K562 (cell line): Measurements from ENCODE around the gene TMPRSS9. TPM values are rescaled to one million over a fixed set of nuclear protein-coding genes. Genes with fewer than 3 reads are reported as not detected.

Source experiments
- ATAC-seq: fragments of 200-7000 bp; cut with Tn5 transposase; 3 replicates; pipeline ENCODE4 v1.9.1; 2020; ENCODE audit warnings: moderate library complexity
- BruUV-seq: library from RNA; stranded (reverse); fragments of 400-500 nt; replicated peaks from 2 replicates; lab custom pipeline; 2021; lab: Mats Ljungman, UMichigan
- CTCF ChIA-PET: fragments of 300-600 bp; formaldehyde crosslinking; extraction: SDS; loops from one replicate; lab custom pipeline; 2021; ENCODE audit warnings: low intra/inter-chr PET ratio; lab: Yijun Ruan, JAX
- POLR2A ChIA-PET: fragments of 300-600, 350-650 bp; sonication (Branson Sonifier 250); formaldehyde crosslinking; extraction: SDS; loops from one replicate; lab custom pipeline; 2021; ENCODE audit warnings: antibody characterized with exemption, inconsistent platforms; lab: Yijun Ruan, JAX
- DNase-seq, 4 experiments: peaks; one replicate each; pipeline versions ENCODE4 v3.0.0 to v3.0.0-alpha.2; 2011 to 2018; ENCODE audit warnings: low spot score in 3 of 4, mixed read lengths in 3 of 4; ENCODE audit errors: extremely low read depth in 1 of 4
- FAIRE-seq: peaks from 2 replicates; lab custom pipeline; 2011; peaks lifted over from hg19 to GRCh38; lab: Jason Lieb, UNC
- H2AFZ ChIP-seq: 2 replicates; pipeline ENCODE4 v1.6.0; 2011; ENCODE audit warnings: low read depth, low read length, control low read depth, inconsistent platforms
- H3K27ac ChIP-seq: fragments of 200-600 bp; 3 replicates; pipeline ENCODE4 v1.8.0; 2011; ENCODE audit warnings: low read depth, mild to moderate bottlenecking, control low read depth, inconsistent platforms, low read length, moderate library complexity, mixed read lengths; ENCODE audit errors: extremely low read depth
- H3K27me3 ChIP-seq, 2 experiments: fragments of 300-600 bp in 1 of 2; 2 replicates in 1 of 2; 3 replicates in 1 of 2; pipeline versions ENCODE4 v1.6.0 to v1.8.0; 2011; ENCODE audit warnings: inconsistent platforms in 2 of 2, low read length in 2 of 2, mild to moderate bottlenecking in 1 of 2, mixed read lengths in 1 of 2, moderate library complexity in 1 of 2; ENCODE audit not compliant: control insufficient read depth in 2 of 2, insufficient read depth in 2 of 2
- H3K36me3 ChIP-seq: fragments of 300-600 bp; 3 replicates; pipeline ENCODE4 v1.8.0; 2011; ENCODE audit warnings: mild to moderate bottlenecking, low read length, inconsistent platforms; ENCODE audit not compliant: control insufficient read depth, insufficient read depth
- H3K4me1 ChIP-seq, 2 experiments: fragments of 200-600 bp in 1 of 2; replicated peaks in 1 of 2; 2 replicates in 1 of 2; 3 replicates in 1 of 2; pipeline versions ENCODE4 v1.5.1 to v1.8.0; 2011; ENCODE audit warnings: inconsistent platforms in 2 of 2, low read length in 2 of 2, mild to moderate bottlenecking in 1 of 2, mixed read lengths in 1 of 2, moderate library complexity in 1 of 2; ENCODE audit not compliant: control insufficient read depth in 2 of 2, insufficient read depth in 2 of 2
- H3K4me2 ChIP-seq: 2 replicates; pipeline ENCODE4 v1.6.1; 2011; ENCODE audit warnings: low read length, control low read depth, inconsistent platforms, mixed read lengths; ENCODE audit not compliant: insufficient read depth
- H3K4me3 ChIP-seq: fragments of 200-600 bp; sonication (generic), shearing (Covaris generic); 2 replicates; pipeline ENCODE4 v1.5.1; 2016; ENCODE audit warnings: control low read depth, inconsistent platforms
- H3K79me2 ChIP-seq: fragments of 200-600 bp; 3 replicates; pipeline ENCODE4 v1.8.0; 2011; ENCODE audit warnings: low read length, inconsistent platforms; ENCODE audit not compliant: control insufficient read depth, insufficient read depth
- H3K9ac ChIP-seq, 2 experiments: 2 replicates each; pipeline versions ENCODE4 v1.6.0 to v1.6.1; 2011; ENCODE audit warnings: low read depth in 2 of 2, low read length in 2 of 2, control low read depth in 1 of 2, inconsistent platforms in 1 of 2, mild to moderate bottlenecking in 1 of 2, mixed read lengths in 1 of 2; ENCODE audit not compliant: insufficient read depth in 1 of 2
- H3K9me1 ChIP-seq: one replicate; pipeline ENCODE4 v1.6.0; 2011; ENCODE audit warnings: inconsistent platforms, mild to moderate bottlenecking, low read length, moderate library complexity; ENCODE audit not compliant: control insufficient read depth, insufficient read depth
- H3K9me3 ChIP-seq: replicated peaks from 2 replicates; pipeline ENCODE4 v1.5.1; 2011; ENCODE audit warnings: low read depth, low read length, inconsistent platforms; ENCODE audit not compliant: control insufficient read depth, insufficient read depth
- H4K20me1 ChIP-seq: replicated peaks from 2 replicates; pipeline ENCODE4 v1.6.1; 2011; ENCODE audit warnings: low read length, inconsistent platforms, mixed read lengths; ENCODE audit not compliant: control insufficient read depth, insufficient read depth
- POLR2G ChIP-seq: fragments of 200-400 bp; formaldehyde crosslinking; IDR thresholded peaks from 2 replicates; pipeline ENCODE4 v1.6.1; 2017; ENCODE audit warnings: low read depth, mild to moderate bottlenecking, antibody characterized with exemption, low read length, moderate library complexity
- RBFOX2 ChIP-seq: fragments of 200-400 bp; formaldehyde crosslinking; IDR thresholded peaks from 2 replicates; pipeline ENCODE4 v1.6.1; 2017; ENCODE audit warnings: low read depth, mild to moderate bottlenecking, low read length, moderate library complexity
- SMARCC2 ChIP-seq: fragments of 450-650 bp; IDR thresholded peaks from 2 replicates; pipeline ENCODE4 v1.6.1; 2017; ENCODE audit warnings: antibody characterized with exemption, moderate library complexity, mild to moderate bottlenecking, low read depth
- ZNF316 ChIP-seq: fragments of 450-650 bp; IDR thresholded peaks from 2 replicates; pipeline ENCODE4 v1.6.1; 2016
- ZNF75A ChIP-seq: fragments of 450-650 bp; formaldehyde crosslinking; IDR thresholded peaks from 2 replicates; pipeline ENCODE4 v1.4.0; 2020; ENCODE audit warnings: mild to moderate bottlenecking
- WGBS: fragments of 100-300 bp; shearing (Covaris generic); methylation state at CpG from one replicate; pipeline ENCODE4 v1.1.6; 2016; ENCODE audit warnings: low coverage, mixed read lengths; ENCODE audit not compliant: insufficient coverage; ENCODE audit errors: missing lambda C conversion rate; 5-methylcytosine and 5-hydroxymethylcytosine counted together
- in situ Hi-C: fragments of 300-500 bp; cut with MboI; formaldehyde crosslinking; loops from 4 replicates; pipeline ENCODE4 v1.15.0; 2018; ENCODE audit warnings: inconsistent platforms, mixed read lengths
- intact Hi-C: fragments of 100-400 bp; cut with micrococcal nuclease; formaldehyde crosslinking; loops from 2 replicates; pipeline ENCODE4 v1.14.2; 2022
- polyA plus RNA-seq, 8 experiments: library from polyadenylated mRNA; depleted of rRNA in 4 of 8; stranded (reverse) in 5 of 8; unstranded in 3 of 8; fragments of >200 nt; fragmentation: Nextera tagmentation in 2 of 8; fragmentation: Illumina TruSeq in 1 of 8; extraction: Ambion mirVana in 2 of 8; extraction: Trizol in 1 of 8; gene quantifications; 2 replicates each; pipeline versions ENCODE4 v1.2.1 to v1.2.3, GENCODE V29; 2011 to 2014; ENCODE audit warnings: inconsistent platforms in 1 of 8, missing spikeins in 1 of 8
- total RNA-seq, 7 experiments: library from RNA; depleted of rRNA in 6 of 7; stranded (reverse); fragments of >200 nt in 6 of 7; fragmentation: Illumina TruSeq in 2 of 7; extraction: Trizol in 2 of 7; gene quantifications; 2 replicates each; pipeline versions ENCODE4 v1.2.1 to v1.2.3, GENCODE V29; 2011 to 2021; ENCODE audit warnings: low replicate concordance in 1 of 7

The TMPRSS9 gene
- total and polyA plus RNA-seq, 9 of the 15 experiments (the other 6 are each of a cell fraction or from before 2014, with no cell fraction given), result 0.01 to 0.03 TPM; not detected in 7

- peaks cover 91% of the 10 kb centered on the region for H3K79me2 ChIP-seq
- no peaks in the 10 kb centered on the region for H3K9me3 ChIP-seq
- BruUV-seq, result no TSS peak
- FAIRE-seq (no peak), DNase-seq (no peak), ATAC-seq (no peak)
- no peak overlapping the region for H2AFZ ChIP-seq
- H3K27ac ChIP-seq, result no peak overlapping the region
- H3K27me3 ChIP-seq, result no peaks in the 10 kb centered on the region
- peaks cover 5 to 51% of the 10 kb centered on the region in 2 experiments; a peak in 3 of 5 replicates for H3K4me1 ChIP-seq
- H3K4me3 ChIP-seq, result no peak overlapping the region
- peak overlapping the region in 1 of 2 experiments; percentile 52; a peak in 1 of 4 replicates for H3K9ac ChIP-seq
- peaks cover 17% of the 10 kb centered on the region for H3K9me1 ChIP-seq
- POLR2A ChIA-PET, result no interaction called here
- peaks cover 54% of the 10 kb centered on the region; the same call in 1 of the 3 replicates for H3K36me3 ChIP-seq
- in situ Hi-C loops (no loop called here), intact Hi-C loops (no loop called here)
- TF ChIP-seq POLR2G (0 out of 2 replicates have a peak, but pooled peaks have one; percentile 32), ZNF75A (CRISPR knock-in tag) (no peak), SMARCC2 (no peak)
- no peak overlapping the region for H3K4me2 ChIP-seq
- peaks cover 29% of the 10 kb centered on the region; the same call in 1 of the 2 replicates for H4K20me1 ChIP-seq
- CTCF ChIA-PET, result no interaction called here
- 95% methylated on average over 13 of the region's 18 CpGs for WGBS
Observed at GRCh38 chr19:2451741-2452140, 91.7 kb downstream of the TMPRSS9 start.

- WGBS, result 95% methylated on average over 17 of the region's 19 CpGs
- Histone ChIP-seq H4K20me1 (peaks cover 29% of the 10 kb centered on the region; the same call in 1 of the 2 replicates), H3K4me1 (peaks cover 5 to 48% of the 10 kb centered on the region in 2 experiments; a peak in 3 of 5 replicates), H3K9me3 (no peaks in the 10 kb centered on the region), H3K4me2 (no peak overlapping the region), H3K36me3 (peaks cover 42% of the 10 kb centered on the region; the same call in 1 of the 3 replicates), H3K27ac (no peak overlapping the region), H3K4me3 (no peak overlapping the region), H3K27me3 (no peaks in the 10 kb centered on the region), H3K9me1 (peaks cover 17% of the 10 kb centered on the region), H3K9ac (no peak overlapping the region; a peak in 1 of 4 replicates), H3K79me2 (peaks cover 81% of the 10 kb centered on the region), H2AFZ (no peak overlapping the region)
- ChIA-PET POLR2A (interaction anchor here (0.6 to 4.4 kb wide), 7 partner anchors 9 to 144 kb away, joined by 3 to 20 read pairs (median 4); partner anchors contain the start of gene GADD45B), CTCF (no interaction called here)
- no TSS peak for BruUV-seq
- intact Hi-C loops (no loop called here), in situ Hi-C loops (no loop called here)
- FAIRE-seq (no peak), DNase-seq (no peak), ATAC-seq (no peak)
- no peak for TF ChIP-seq ZNF316
- TF ChIP-seq RBFOX2, result peak; percentile 34; the same call in 1 of the 2 replicates
Observed at GRCh38 chr19:2453431-2454025, 93.5 kb downstream of the TMPRSS9 start.
